Aorta (tissue), 5 donors: ENCODE measurements around the gene ZNF148. TPM values are rescaled to one million over a fixed set of nuclear protein-coding genes. Genes with fewer than 3 reads are reported as not detected.
"Not testable (repeated sequence)": the region's sequence is repeated elsewhere in the genome, so short reads cannot be mapped to it uniquely, and the experiment has no call there.

Source experiments
- ATAC-seq: fragments of 200-7000 bp; cut with Tn5 transposase; one replicate; pipeline ENCODE4 v1.9.1; 2022; ENCODE audit warnings: moderate library complexity; ENCODE audit not compliant: low FRiP score
- DNase-seq, 2 donors: peaks; one replicate each; pipeline ENCODE4 v3.0.0-alpha.2; 2020
- H3K27ac ChIP-seq, 2 donors: one replicate each; pipeline ENCODE4 v1.5.1; 2013; ENCODE audit warnings: low read length in 2 of 2, mild to moderate bottlenecking in 2 of 2, moderate library complexity in 2 of 2, control low read depth in 1 of 2, inconsistent platforms in 1 of 2, low read depth in 1 of 2
- H3K27me3 ChIP-seq, 2 donors: one replicate each; pipeline ENCODE4 v1.6.1; 2013; ENCODE audit warnings: control low read depth in 1 of 2, low read length in 1 of 2, mild to moderate bottlenecking in 1 of 2, moderate library complexity in 1 of 2; ENCODE audit not compliant: insufficient read depth in 2 of 2, control insufficient read depth in 1 of 2
- H3K36me3 ChIP-seq, 2 donors: one replicate each; pipeline ENCODE4 v1.6.1; 2013; ENCODE audit warnings: control low read depth in 1 of 2, low read length in 1 of 2, mild to moderate bottlenecking in 1 of 2; ENCODE audit not compliant: insufficient read depth in 2 of 2, control insufficient read depth in 1 of 2
- H3K4me1 ChIP-seq, 2 donors: one replicate each; pipeline ENCODE4 v1.6.1; 2013; ENCODE audit warnings: low read length in 2 of 2, control low read depth in 1 of 2, mild to moderate bottlenecking in 1 of 2, moderate library complexity in 1 of 2; ENCODE audit not compliant: insufficient read depth in 2 of 2, control insufficient read depth in 1 of 2
- H3K4me3 ChIP-seq, 2 donors: one replicate each; pipeline ENCODE4 v1.5.1; 2013; ENCODE audit warnings: low read length in 2 of 2, control low read depth in 1 of 2, mild to moderate bottlenecking in 1 of 2
- H3K9me3 ChIP-seq: one replicate; pipeline ENCODE4 v1.6.1; 2013; ENCODE audit warnings: mild to moderate bottlenecking, low read length; ENCODE audit not compliant: control insufficient read depth
- WGBS, 2 donors: extraction: QIAGEN DNeasy Blood & Tissue Kit; methylation state at CpG; one replicate each; pipeline ENCODE4 v1.1.7; 2013; 5-methylcytosine and 5-hydroxymethylcytosine counted together
- intact Hi-C, 2 donors: fragments of 100-400 bp; cut with DNase I; formaldehyde crosslinking; loops; one replicate each; pipeline versions ENCODE4 v1.14.2 to v1.15.0; 2022
- long read RNA-seq, 2 donors: library from polyadenylated mRNA; unstranded; transcript quantifications; one replicate each; pipeline ENCODE4 v2.0.0, GENCODE V29; 2020 to 2021
- polyA plus RNA-seq, 2 donors: library from polyadenylated mRNA; stranded (reverse); fragments of 200-250 nt; gene quantifications; one replicate each; pipeline ENCODE4 v1.2.3, GENCODE V29; 2013
- total RNA-seq, 2 donors: library from RNA; stranded (reverse); fragmentation: NEBNext Ultra II Directional; extraction: Animal tissue kit (Norgen Biotek cat#: 25700); gene quantifications; one replicate each; pipeline ENCODE4 v1.2.1, GENCODE V29; 2021
- donor health status: healthy with polysubstance abuse.
- donor health status: Bipolar disorder and iron deficiency.
- donor health status: DM: no; HTN: no; CAD: no.
- donor health status: DM: no; HTN: no; CAD: no.
- donor health status: DM: yes; HTN: yes; CAD: no.

ZNF148 gene, protein sequence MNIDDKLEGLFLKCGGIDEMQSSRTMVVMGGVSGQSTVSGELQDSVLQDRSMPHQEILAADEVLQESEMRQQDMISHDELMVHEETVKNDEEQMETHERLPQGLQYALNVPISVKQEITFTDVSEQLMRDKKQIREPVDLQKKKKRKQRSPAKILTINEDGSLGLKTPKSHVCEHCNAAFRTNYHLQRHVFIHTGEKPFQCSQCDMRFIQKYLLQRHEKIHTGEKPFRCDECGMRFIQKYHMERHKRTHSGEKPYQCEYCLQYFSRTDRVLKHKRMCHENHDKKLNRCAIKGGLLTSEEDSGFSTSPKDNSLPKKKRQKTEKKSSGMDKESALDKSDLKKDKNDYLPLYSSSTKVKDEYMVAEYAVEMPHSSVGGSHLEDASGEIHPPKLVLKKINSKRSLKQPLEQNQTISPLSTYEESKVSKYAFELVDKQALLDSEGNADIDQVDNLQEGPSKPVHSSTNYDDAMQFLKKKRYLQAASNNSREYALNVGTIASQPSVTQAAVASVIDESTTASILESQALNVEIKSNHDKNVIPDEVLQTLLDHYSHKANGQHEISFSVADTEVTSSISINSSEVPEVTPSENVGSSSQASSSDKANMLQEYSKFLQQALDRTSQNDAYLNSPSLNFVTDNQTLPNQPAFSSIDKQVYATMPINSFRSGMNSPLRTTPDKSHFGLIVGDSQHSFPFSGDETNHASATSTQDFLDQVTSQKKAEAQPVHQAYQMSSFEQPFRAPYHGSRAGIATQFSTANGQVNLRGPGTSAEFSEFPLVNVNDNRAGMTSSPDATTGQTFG
- total RNA-seq: 10 to 100 TPM; 53.8 to 63.8 TPM
- polyA plus RNA-seq: 1 to 10 TPM; 5.3 to 5.4 TPM
- long read RNA-seq, donor 1, full-length matches to known transcripts: 36 of 75 reads
- long read RNA-seq, donor 1, partial matches to known transcripts: 5 of 75 reads
- long read RNA-seq, donor 1, other reads (novel, unspliced or antisense): 34 of 75 reads
- long read RNA-seq, donor 2, full-length matches to known transcripts: 19 of 41 reads
- long read RNA-seq, donor 2, partial matches to known transcripts: 2 of 41 reads
- long read RNA-seq, donor 2, other reads (novel, unspliced or antisense): 20 of 41 reads

DNA sequence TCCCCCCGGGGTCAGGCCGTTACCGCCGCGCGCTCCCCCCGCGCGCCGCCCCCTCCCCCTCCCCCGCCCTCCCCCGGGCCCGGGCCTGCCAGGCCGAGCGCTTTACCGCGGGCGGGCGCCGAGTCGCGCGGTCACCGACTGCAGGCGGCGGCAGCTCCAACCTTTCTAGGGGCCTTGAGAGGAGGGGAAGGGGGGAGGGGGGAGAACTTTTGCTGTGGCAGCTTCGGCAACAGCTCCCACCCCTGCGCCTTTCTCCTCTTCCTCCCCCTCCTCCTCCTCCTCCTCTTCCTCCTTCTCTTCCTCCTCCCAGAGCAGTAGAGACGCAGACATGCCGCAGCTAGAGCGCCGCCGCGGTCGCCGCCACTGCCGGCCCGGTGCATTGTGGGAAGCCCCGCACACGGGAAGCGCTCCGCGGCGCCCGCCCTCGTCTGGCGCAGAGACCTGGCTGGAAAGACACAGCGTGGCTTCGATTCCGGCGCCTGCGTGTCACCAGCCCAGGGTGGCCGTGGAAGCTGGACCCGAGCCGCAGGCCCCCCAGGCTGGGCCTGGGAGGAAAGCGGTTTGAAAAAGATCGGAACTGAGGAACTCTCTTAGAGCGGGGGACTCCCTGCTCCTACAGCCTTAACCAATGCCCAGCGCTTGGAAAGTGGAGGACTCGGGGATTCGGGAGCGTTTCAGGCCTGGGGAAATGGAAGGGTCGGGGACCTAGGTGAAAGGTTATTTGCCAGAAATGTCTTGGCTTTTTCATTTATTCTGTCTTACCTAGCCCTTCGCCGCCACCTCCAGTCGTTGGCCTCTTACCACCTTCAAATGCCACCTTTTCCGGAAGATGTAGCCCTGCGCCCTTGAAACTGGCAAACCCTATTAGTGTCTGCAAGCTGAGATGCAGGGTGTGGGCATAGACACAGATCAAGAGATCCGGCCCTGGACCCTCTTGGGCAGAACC, at the start of gene ZNF148:
TSS of gene ZNF148 (minus strand) at position 330 of the 946 bp plus-strand sequence. CDS start 61,685 bp downstream, outside the sequence.
- peaks cover 5 to 7% of the 10 kb centered on the region in 2 donors for H3K4me1 ChIP-seq
- H3K27me3 ChIP-seq: no peaks in the 10 kb centered on the region
- H3K27ac ChIP-seq: peak within 1 kb of the TSS; percentile 30 to 75
- 0 to 1% methylated on average over 62 to 69 of the region's 69 CpGs for WGBS, 2 donors
- H3K4me3 ChIP-seq: peak within 1 kb of the TSS; percentile 87 to 93
- DNase-seq (peak; percentile 95 to 97), ATAC-seq (peak; percentile 99)
- H3K9me3 ChIP-seq: no peaks in the 10 kb centered on the region
- H3K36me3 ChIP-seq: no peaks in the 10 kb centered on the region
- intact Hi-C loops: loop anchor here in 1 of 2 donors (5.0 kb wide), 1 partner anchor 62 kb away; no protein-coding TSS in a partner anchor

DNA sequence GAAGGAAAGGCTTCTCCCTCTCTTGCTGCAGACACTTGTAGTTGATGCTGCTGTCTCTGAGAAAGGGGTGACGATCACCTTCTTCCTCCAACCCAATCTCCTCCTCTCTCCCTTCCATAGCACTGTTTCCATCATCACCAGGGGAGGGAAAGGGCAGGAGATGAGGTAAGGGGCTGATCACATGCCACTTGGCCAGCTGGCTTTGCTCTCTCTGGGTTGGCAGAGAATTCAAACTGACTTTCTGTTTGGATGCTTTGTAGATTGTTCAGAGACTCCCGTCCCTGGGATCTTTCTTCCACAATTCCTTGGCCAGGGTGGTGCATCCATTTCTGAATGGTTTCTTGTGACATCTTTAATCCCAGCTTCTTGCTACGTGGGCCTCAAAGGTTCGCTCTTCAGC, 43.2 kb upstream of the ZNF148 start:
- Histone ChIP-seq H3K4me3 (no peak overlapping the region), H3K9me3 (no peaks in the 10 kb centered on the region), H3K27ac (no peak overlapping the region), H3K4me1 (no peaks in the 10 kb centered on the region), H3K27me3 (no peaks in the 10 kb centered on the region), H3K36me3 (no peaks in the 10 kb centered on the region)
- ATAC-seq (no peak), DNase-seq (no peak)
- WGBS, 2 donors: 76 to 84% methylated on average over 4 of the region's 4 CpGs
- intact Hi-C loops: no loop called here

DNA sequence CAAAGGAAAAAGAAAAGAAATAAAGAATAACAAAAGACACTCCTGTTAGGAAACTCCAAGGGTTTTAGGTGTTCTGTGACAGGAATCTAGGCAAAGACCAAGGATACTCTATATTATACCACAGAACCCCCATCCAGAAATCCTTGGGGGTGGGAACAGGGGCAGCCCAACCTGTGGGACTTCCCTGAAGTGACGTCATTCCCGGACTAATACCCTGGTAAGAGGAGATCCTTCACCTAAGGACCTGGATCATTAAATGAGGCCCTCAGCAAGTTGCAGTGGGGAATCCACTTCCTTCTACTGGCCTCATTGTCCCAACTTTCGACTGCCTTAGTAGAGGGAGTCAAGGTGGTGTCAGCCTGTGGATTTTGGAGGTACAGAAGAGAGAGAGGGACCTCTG, 41.1 kb upstream of the ZNF148 start:
- intact Hi-C loops: no loop called here
- no peaks in the 10 kb centered on the region for H3K27me3 ChIP-seq
- no peaks in the 10 kb centered on the region for H3K36me3 ChIP-seq
- DNase-seq: no peak
- H3K4me3 ChIP-seq: no peak overlapping the region
- WGBS, 2 donors: 81 to 92% methylated on average over 3 of the region's 3 CpGs
- no peaks in the 10 kb centered on the region for H3K9me3 ChIP-seq
- H3K4me1 ChIP-seq: no peaks in the 10 kb centered on the region
- no peak overlapping the region for H3K27ac ChIP-seq
- ATAC-seq: no peak

DNA sequence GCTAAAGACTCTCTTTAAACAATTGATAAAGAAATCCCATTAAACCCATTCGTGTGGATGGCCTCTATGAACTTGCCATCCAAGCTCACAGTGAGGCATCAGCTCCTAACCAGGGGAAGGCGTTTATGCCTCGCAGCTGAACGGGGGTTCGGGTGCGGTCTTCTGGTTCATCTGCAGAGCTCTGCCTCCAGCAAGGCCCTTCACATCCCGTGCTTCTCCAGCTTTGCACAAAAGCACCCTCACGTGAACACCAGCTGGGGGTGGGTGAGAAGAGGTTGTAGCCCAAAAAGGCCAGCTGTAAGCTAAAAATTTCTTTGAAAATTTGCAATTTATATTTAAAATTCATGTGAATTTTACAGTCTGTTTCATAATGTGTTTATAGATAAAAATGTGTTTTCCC, 39.5 kb upstream of the ZNF148 start:
- WGBS, 2 donors: 80 to 81% methylated on average over 8 of the region's 8 CpGs
- Histone ChIP-seq H3K36me3 (no peaks in the 10 kb centered on the region), H3K4me1 (no peaks in the 10 kb centered on the region), H3K27me3 (no peaks in the 10 kb centered on the region), H3K27ac (no peak overlapping the region), H3K4me3 (no peak overlapping the region), H3K9me3 (no peaks in the 10 kb centered on the region)
- intact Hi-C loops: no loop called here
- DNase-seq (no peak), ATAC-seq (no peak)

DNA sequence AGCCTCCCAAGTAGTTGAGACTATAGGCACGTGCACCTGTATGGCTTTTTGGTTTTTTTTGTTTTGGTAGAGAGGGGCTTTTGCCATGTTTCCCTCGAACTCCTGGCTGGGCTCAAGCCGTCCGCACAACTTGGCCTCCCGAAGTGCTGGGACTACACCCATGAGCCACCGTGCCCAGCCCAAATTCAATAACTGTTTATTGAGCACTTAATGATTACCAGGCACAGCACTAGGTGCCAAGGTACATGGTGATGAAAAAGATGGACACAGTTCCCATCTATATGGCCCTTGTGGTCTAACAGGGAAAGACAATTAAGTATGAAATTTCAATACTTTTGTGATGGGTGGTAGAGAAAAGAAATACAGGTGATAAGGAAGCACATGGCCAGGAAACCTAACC, 35.8 kb upstream of the ZNF148 start:
- DNase-seq (no peak), ATAC-seq (no peak)
- Histone ChIP-seq H3K27me3 (no peaks in the 10 kb centered on the region), H3K27ac (no peak overlapping the region), H3K36me3 (no peaks in the 10 kb centered on the region), H3K4me3 (no peak overlapping the region), H3K4me1 (peaks cover 0 to 2% of the 10 kb centered on the region in 2 donors), H3K9me3 (peaks cover 1% of the 10 kb centered on the region)
- 92 to 94% methylated on average over 6 of the region's 6 CpGs for WGBS, 2 donors
- intact Hi-C loops: no loop called here

DNA sequence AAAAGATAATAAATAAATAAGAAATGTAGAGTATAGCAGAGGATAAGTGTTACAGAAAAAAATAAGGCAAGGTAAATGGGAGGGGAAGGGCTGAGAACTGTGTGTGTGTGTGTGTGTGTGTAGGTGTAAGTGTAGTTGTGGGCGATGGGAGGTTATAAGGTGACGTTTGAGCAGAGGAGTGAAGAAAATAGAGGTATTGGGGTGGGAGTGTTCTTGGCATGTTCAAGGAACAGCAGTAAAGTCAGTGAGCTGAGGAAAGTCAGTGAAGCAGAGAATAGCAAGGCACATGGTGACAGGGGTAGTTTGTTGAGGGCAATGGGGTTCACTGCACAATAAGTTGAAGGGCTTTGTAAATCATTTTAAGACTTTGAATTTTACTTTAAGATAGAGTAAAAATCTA, 30.9 kb upstream of the ZNF148 start:
- WGBS, 2 donors: 90 to 91% methylated on average over 2 of the region's 2 CpGs
- H3K4me3 ChIP-seq: no peak overlapping the region
- H3K36me3 ChIP-seq: no peaks in the 10 kb centered on the region
- ATAC-seq (no peak), DNase-seq (no peak)
- H3K4me1 ChIP-seq: peaks cover 0 to 5% of the 10 kb centered on the region in 2 donors
- peaks cover 1% of the 10 kb centered on the region for H3K9me3 ChIP-seq
- intact Hi-C loops: no loop called here
- H3K27me3 ChIP-seq: no peaks in the 10 kb centered on the region
- no peak overlapping the region for H3K27ac ChIP-seq

DNA sequence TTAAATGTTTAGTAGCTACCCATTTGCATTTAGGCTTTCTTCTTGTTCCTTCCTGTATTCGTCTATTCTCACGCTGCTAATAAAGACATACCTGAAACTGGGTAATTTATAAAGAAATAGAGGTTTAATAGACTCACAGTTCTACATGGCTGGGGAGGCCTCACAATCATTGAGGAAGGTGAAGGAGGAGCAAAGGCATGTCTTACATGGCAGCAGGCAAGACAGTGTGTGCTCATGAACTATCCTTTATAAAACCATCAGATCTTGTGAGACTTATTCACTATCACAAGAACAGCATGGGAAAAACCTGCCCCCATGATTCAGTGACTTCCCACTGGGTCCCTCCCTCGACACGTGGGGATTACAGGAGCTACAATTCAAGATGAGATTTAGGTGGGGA, 30.4 kb upstream of the ZNF148 start:
- H3K9me3 ChIP-seq, H3K36me3 ChIP-seq, DNase-seq, ATAC-seq, H3K4me3 ChIP-seq, H3K27me3 ChIP-seq, H3K27ac ChIP-seq, H3K4me1 ChIP-seq, intact Hi-C loops: not testable (repeated sequence)
- WGBS, 2 donors: 95 to 98% methylated on average over 4 of the region's 4 CpGs

DNA sequence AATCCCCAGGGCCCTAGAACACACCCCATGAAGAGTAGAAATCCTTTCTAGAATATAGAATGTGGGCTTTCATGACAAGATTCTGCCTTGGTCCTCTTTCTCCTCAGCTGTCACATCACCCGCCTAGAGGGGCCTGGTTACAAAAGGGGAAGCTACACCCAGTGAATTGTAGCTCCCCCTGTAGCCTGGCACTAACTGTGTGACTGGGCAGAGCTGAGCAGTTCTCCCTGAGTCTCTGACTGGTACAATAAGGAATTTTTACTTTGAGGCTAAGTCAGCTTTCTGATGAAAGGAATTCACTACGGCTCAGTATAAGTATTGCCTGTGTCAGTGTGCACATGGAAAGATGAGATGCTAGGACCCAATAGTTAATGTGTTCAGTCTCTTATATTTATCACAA, 28.7 kb upstream of the ZNF148 start:
- no peak for ATAC-seq
- no peaks in the 10 kb centered on the region for H3K36me3 ChIP-seq
- intact Hi-C loops: no loop called here
- H3K4me1 ChIP-seq: peaks cover 0 to 5% of the 10 kb centered on the region in 2 donors
- H3K27ac ChIP-seq: no peak overlapping the region
- no peaks in the 10 kb centered on the region for H3K27me3 ChIP-seq
- DNase-seq: no peak
- H3K4me3 ChIP-seq: no peak overlapping the region
- H3K9me3 ChIP-seq: peaks cover 1% of the 10 kb centered on the region
- WGBS, 2 donors: 54 to 67% methylated on average over 2 of the region's 2 CpGs
